GM12878 (cell line): Measurements from ENCODE around the gene GRIK3. TPM values are rescaled to one million over a fixed set of nuclear protein-coding genes. Genes with fewer than 3 reads are reported as not detected.

Experiments used
- ATAC-seq: fragments of 200-7000 bp; cut with Tn5 transposase; 3 replicates; pipeline ENCODE4 v1.9.1; 2020; ENCODE audit warnings: mild to moderate bottlenecking, moderate library complexity
- BruUV-seq: library from RNA; stranded (reverse); fragments of 400-500 nt; replicated peaks from 2 replicates; lab custom pipeline; 2021; lab: Mats Ljungman, UMichigan
- CTCF ChIA-PET: fragments of 300-600 bp; sonication (Branson Sonifier 250); formaldehyde crosslinking; extraction: SDS; loops from one replicate; lab custom pipeline; 2021; ENCODE audit warnings: inconsistent platforms; lab: Yijun Ruan, JAX
- POLR2A ChIA-PET: fragments of 350-600 bp; formaldehyde crosslinking; extraction: SDS; loops from one replicate; lab custom pipeline; 2021; ENCODE audit warnings: inconsistent platforms; lab: Charles Lee
- RAD21 ChIA-PET: fragments of 300-600 bp; sonication (Branson Sonifier 250); formaldehyde crosslinking; loops from one replicate; lab custom pipeline; 2023; ENCODE audit warnings: antibody characterized with exemption; ENCODE audit not compliant: unreplicated experiment; lab: Charles Lee
- SMC1A ChIA-PET: fragments of 300-600 bp; sonication (Branson Sonifier 250); formaldehyde crosslinking; loops from one replicate; lab custom pipeline; 2023; ENCODE audit not compliant: unreplicated experiment, uncharacterized antibody; lab: Charles Lee
- DNase-seq: peaks from one replicate; pipeline ENCODE4 v3.0.0-alpha.2; 2011; ENCODE audit warnings: low read depth, low spot score
- FAIRE-seq: peaks from 3 replicates; lab custom pipeline; 2011; peaks lifted over from hg19 to GRCh38; lab: Jason Lieb, UNC
- H2AFZ ChIP-seq: 2 replicates; pipeline ENCODE4 v1.6.0; 2011; ENCODE audit warnings: low read depth, low read length, control low read depth; ENCODE audit not compliant: control insufficient read depth
- H3K27ac ChIP-seq: 2 replicates; pipeline ENCODE4 v1.5.1; 2011; ENCODE audit warnings: control low read depth; ENCODE audit not compliant: control insufficient read depth, insufficient read depth
- H3K27me3 ChIP-seq, 2 experiments: replicated peaks in 1 of 2; 2 replicates each; pipeline versions ENCODE4 v1.6.0 to v1.6.1; 2011; ENCODE audit warnings: low read length in 1 of 2; ENCODE audit not compliant: control insufficient read depth in 2 of 2, insufficient read depth in 2 of 2
- H3K36me3 ChIP-seq, 2 experiments: 2 replicates each; pipeline ENCODE4 v1.5.1; 2011; ENCODE audit warnings: low read length in 1 of 2; ENCODE audit not compliant: control insufficient read depth in 2 of 2, insufficient read depth in 2 of 2
- H3K4me1 ChIP-seq: 2 replicates; pipeline ENCODE4 v1.6.1; 2011; ENCODE audit warnings: mild to moderate bottlenecking, low read length, moderate library complexity, mixed read lengths; ENCODE audit not compliant: control insufficient read depth, insufficient read depth
- H3K4me2 ChIP-seq: 2 replicates; pipeline ENCODE4 v1.6.0; 2011; ENCODE audit warnings: control low read depth; ENCODE audit not compliant: control insufficient read depth, insufficient read depth
- H3K4me3 ChIP-seq: fragments of 200-600 bp; sonication (generic); 2 replicates; pipeline ENCODE4 v1.5.1; 2016
- H3K79me2 ChIP-seq: 2 replicates; pipeline ENCODE4 v1.6.0; 2011; ENCODE audit warnings: low read length; ENCODE audit not compliant: control insufficient read depth, insufficient read depth
- H3K9ac ChIP-seq: 2 replicates; pipeline ENCODE4 v1.8.0; 2011; ENCODE audit warnings: low read length, control low read depth, mixed read lengths; ENCODE audit not compliant: control insufficient read depth, insufficient read depth
- H3K9me3 ChIP-seq: replicated peaks from 3 replicates; pipeline ENCODE4 v1.5.1; 2011; ENCODE audit warnings: mild to moderate bottlenecking, low read length; ENCODE audit not compliant: control insufficient read depth, insufficient read depth
- H4K20me1 ChIP-seq: 2 replicates; pipeline ENCODE4 v1.6.0; 2011; ENCODE audit not compliant: control insufficient read depth, insufficient read depth
- ATF7 ChIP-seq: fragments of 450-650 bp; IDR thresholded peaks from 2 replicates; pipeline ENCODE4 v1.6.1; 2016; ENCODE audit warnings: low read depth, mild to moderate bottlenecking
- SKIL ChIP-seq: fragments of 450-650 bp; IDR thresholded peaks from 2 replicates; pipeline ENCODE4 v1.6.1; 2017; ENCODE audit warnings: mild to moderate bottlenecking, low read depth, inconsistent platforms; ENCODE audit not compliant: poor library complexity, severe bottlenecking
- ZBTB4 ChIP-seq: fragments of 450-650 bp; formaldehyde crosslinking; IDR thresholded peaks from 2 replicates; pipeline ENCODE4 v1.4.0; 2022; ENCODE audit warnings: mild to moderate bottlenecking, moderate library complexity
- WGBS: methylation state at CpG from one replicate; pipeline ENCODE4 v1.1.6; 2016; ENCODE audit warnings: low lambda C conversion rate; ENCODE audit not compliant: insufficient replicate concordance, insufficient coverage; ENCODE audit errors: missing lambda C conversion rate; 5-methylcytosine and 5-hydroxymethylcytosine counted together
- in situ Hi-C: fragments of 300-500 bp; cut with MboI; formaldehyde crosslinking; loops from 9 replicates; pipeline ENCODE4 v1.14.3; 2018; ENCODE audit warnings: mixed read lengths
- intact Hi-C: fragments of 100-400 bp; cut with micrococcal nuclease; formaldehyde crosslinking; loops from one replicate; pipeline ENCODE4 v1.14.2; 2022; ENCODE audit not compliant: unreplicated experiment
- polyA plus RNA-seq, 11 experiments: library from polyadenylated mRNA; depleted of rRNA in 4 of 11; unstranded in 6 of 11; stranded (reverse) in 5 of 11; fragments of >200 nt; fragmentation: Nextera tagmentation in 4 of 11; fragmentation: Illumina TruSeq in 1 of 11; extraction: Ambion mirVana in 4 of 11; extraction: Trizol in 1 of 11; gene quantifications; 1 replicate in 1 of 11; 2 replicates in 10 of 11; pipeline versions ENCODE4 v1.2.1 to v1.2.3, GENCODE V29; 2011 to 2016; ENCODE audit warnings: inconsistent platforms in 2 of 11, missing spikeins in 2 of 11, low read depth in 1 of 11
- total RNA-seq, 4 experiments: library from RNA; depleted of rRNA in 3 of 4; stranded (reverse); fragments of >200 nt in 3 of 4; fragmentation: Illumina TruSeq in 1 of 4; extraction: Trizol in 1 of 4; gene quantifications; 2 replicates each; pipeline versions ENCODE4 v1.2.1 to v1.2.3, GENCODE V29; 2013 to 2021

Gene GRIK3
- total and polyA plus RNA-seq, 10 of the 15 experiments (the other 5 are each of a cell fraction or from before 2014, with no cell fraction given), result not detected

- TF ChIP-seq ZBTB4, result no peak
Measured at GRCh38 chr1:36882536-36883285, 151.6 kb downstream of the GRIK3 start (continued).

- TF ChIP-seq ATF7 (0 out of 2 replicates have a peak, but pooled peaks have one; percentile 18), SKIL (no peak)
- WGBS, result 32% methylated on average over 6 of the region's 6 CpGs
- CTCF ChIA-PET, result no interaction called here
- no peak for FAIRE-seq
- ATAC-seq, result no peak
- Histone ChIP-seq H3K4me2 (no peak overlapping the region), H3K79me2 (no peaks in the 10 kb centered on the region), H3K27ac (no peak overlapping the region), H3K36me3 (no peaks in the 10 kb centered on the region), H2AFZ (no peak overlapping the region), H3K4me1 (peaks cover 9% of the 10 kb centered on the region), H3K4me3 (no peak overlapping the region), H3K27me3 (no peaks in the 10 kb centered on the region; a peak in 1 of 4 replicates), H3K9ac (no peak overlapping the region), H3K9me3 (no peaks in the 10 kb centered on the region), H4K20me1 (no peaks in the 10 kb centered on the region)
- no TSS peak for BruUV-seq
- RAD21 ChIA-PET, result no interaction called here
- POLR2A ChIA-PET, result no interaction called here
- intact Hi-C loops (no loop called here), in situ Hi-C loops (no loop called here)
- SMC1A ChIA-PET, result no interaction called here
- DNase-seq, result no peak
Measured at GRCh38 chr1:36881541-36881940, 152.8 kb downstream of the GRIK3 start.
